ENCODE measurements around the gene ACOT4.
"Not testable (repeated sequence)": the region's sequence is repeated elsewhere in the genome, so short reads cannot be mapped to it uniquely, and the experiment has no call there.

The ACOT4 gene

DNA sequence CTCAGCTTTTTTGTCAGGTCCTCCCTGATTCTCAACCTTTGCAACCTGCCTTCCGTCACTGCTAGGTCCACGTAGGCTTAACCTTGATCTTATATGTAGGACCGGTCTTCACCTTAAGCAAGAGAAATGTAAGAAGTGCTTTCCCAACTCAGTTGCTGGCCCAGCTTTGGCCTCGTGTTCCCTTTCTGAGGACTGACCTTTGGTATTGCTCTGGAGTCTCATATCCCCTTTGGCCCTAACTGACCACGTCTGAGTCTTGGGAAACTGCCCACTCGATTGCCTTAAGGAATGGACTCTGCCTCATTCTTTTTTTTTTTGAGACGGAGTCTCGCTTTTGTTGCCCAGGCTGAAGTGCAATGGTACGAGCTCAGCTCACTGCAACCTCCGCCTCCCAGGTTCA, 28.6 kb downstream of the ACOT4 start:
- H3K36me3 Mint-ChIP-seq (ENCODE audit: insufficient read depth) = peaks cover 2% of the 10 kb centered on the region
- DNase-seq (ENCODE audit: low spot score in 2 of 2) = no peak
- no peak for ATAC-seq (replicated peaks; ENCODE audit: extremely low read depth, poor library complexity, severe bottlenecking)
- H3K4me3 Mint-ChIP-seq = no peak overlapping the region
- H3K27me3 Mint-ChIP-seq = no peaks in the 10 kb centered on the region
- no peak overlapping the region for H3K27ac Mint-ChIP-seq (ENCODE audit: low read depth)
- no peaks in the 10 kb centered on the region for H3K4me1 Mint-ChIP-seq
- H3K9me3 Mint-ChIP-seq = no peaks in the 10 kb centered on the region

DNA sequence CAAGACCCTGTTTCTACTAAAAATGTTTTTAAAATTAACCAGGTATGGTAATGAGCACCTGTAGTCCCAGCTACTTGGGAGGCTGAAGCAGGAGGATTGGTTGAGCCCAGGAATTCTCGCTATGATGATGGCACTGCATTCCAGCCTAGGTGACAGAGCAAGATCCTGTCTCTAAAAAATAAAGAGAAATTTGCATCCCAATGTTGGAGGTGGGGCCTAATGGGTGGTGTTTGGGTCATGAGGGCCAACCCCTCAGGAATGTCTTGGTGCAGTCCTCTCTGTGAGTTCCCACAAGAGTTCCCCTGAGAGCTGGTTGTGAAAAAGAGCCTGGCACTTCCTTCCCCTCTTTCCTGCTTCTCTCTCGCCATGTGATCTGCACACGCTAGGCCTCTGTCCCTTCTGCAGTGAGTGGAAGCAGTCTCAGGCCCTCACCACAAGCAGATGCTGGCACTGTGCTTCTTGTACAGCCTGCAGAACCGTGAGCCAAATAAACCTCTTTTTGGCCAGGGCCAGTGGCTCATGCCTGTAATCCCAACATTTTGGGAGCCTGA, 31.9 kb downstream of the ACOT4 start:
- H3K9me3 Mint-ChIP-seq = no peaks in the 10 kb centered on the region
- H3K27me3 Mint-ChIP-seq = no peaks in the 10 kb centered on the region
- no peaks in the 10 kb centered on the region for H3K36me3 Mint-ChIP-seq (ENCODE audit: insufficient read depth)
- H3K27ac Mint-ChIP-seq (ENCODE audit: low read depth) = no peak overlapping the region
- no peak overlapping the region for H3K4me3 Mint-ChIP-seq
- no peak for ATAC-seq (replicated peaks; ENCODE audit: extremely low read depth, poor library complexity, severe bottlenecking)
- DNase-seq (ENCODE audit: low spot score in 2 of 2) = no peak
- H3K4me1 Mint-ChIP-seq = no peaks in the 10 kb centered on the region

DNA sequence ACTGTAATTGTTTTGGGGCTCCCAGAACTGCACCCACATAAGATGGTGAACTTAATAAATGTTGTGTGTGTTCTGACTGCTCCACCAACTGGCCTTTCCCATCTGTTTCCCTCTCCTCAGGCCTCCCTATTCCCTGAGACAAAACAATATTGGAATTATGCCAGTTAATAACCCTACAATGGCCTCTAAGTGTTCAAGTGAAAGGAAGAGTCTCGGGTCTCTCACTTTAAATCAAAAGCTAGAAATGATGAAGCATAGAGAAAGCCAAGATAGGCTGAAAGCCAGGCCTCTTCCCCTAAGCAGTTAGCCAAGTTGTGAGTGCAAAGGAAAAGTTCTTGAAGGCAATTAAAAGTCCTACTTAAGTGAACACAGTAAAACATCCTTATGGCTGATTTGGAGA, 34.0 kb downstream of the ACOT4 start:
- Mint-ChIP-seq H3K27me3 (peaks cover 7% of the 10 kb centered on the region), H3K4me1 (no peaks in the 10 kb centered on the region), H3K27ac (ENCODE audit: low read depth) (no peak overlapping the region), H3K36me3 (ENCODE audit: insufficient read depth) (no peaks in the 10 kb centered on the region), H3K4me3 (no peak overlapping the region), H3K9me3 (no peaks in the 10 kb centered on the region)
- no peak for ATAC-seq (replicated peaks; ENCODE audit: extremely low read depth, poor library complexity, severe bottlenecking)
- no peak for DNase-seq (ENCODE audit: low spot score in 2 of 2)

DNA sequence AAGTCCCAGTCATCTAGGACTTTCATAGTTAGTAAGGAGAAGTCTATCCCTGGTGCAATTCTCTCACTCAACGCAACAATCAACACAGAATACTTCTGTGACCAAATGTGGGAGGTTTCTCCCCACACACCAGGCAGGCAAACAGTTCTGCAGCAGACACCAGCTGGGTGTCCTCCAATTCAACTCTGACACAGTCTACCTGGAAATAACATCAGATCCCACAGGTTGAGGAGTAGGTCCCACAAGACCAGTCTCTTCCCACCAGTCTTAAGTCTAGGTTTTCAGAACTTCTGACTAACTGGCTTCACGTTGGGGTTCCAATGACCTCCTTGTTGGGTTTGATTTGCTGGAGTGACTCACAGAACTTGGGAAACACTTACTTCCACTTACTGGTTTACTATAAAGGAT, 35.5 kb downstream of the ACOT4 start:
- H3K4me3 Mint-ChIP-seq = no peak overlapping the region
- ATAC-seq (replicated peaks; ENCODE audit: extremely low read depth, poor library complexity, severe bottlenecking) (no peak), DNase-seq (ENCODE audit: low spot score in 2 of 2) (no peak)
- peaks cover 9% of the 10 kb centered on the region for H3K27me3 Mint-ChIP-seq
- H3K9me3 Mint-ChIP-seq = no peaks in the 10 kb centered on the region
- H3K27ac Mint-ChIP-seq (ENCODE audit: low read depth) = no peak overlapping the region
- H3K36me3 Mint-ChIP-seq (ENCODE audit: insufficient read depth) = peaks cover 3% of the 10 kb centered on the region
- no peaks in the 10 kb centered on the region for H3K4me1 Mint-ChIP-seq

DNA sequence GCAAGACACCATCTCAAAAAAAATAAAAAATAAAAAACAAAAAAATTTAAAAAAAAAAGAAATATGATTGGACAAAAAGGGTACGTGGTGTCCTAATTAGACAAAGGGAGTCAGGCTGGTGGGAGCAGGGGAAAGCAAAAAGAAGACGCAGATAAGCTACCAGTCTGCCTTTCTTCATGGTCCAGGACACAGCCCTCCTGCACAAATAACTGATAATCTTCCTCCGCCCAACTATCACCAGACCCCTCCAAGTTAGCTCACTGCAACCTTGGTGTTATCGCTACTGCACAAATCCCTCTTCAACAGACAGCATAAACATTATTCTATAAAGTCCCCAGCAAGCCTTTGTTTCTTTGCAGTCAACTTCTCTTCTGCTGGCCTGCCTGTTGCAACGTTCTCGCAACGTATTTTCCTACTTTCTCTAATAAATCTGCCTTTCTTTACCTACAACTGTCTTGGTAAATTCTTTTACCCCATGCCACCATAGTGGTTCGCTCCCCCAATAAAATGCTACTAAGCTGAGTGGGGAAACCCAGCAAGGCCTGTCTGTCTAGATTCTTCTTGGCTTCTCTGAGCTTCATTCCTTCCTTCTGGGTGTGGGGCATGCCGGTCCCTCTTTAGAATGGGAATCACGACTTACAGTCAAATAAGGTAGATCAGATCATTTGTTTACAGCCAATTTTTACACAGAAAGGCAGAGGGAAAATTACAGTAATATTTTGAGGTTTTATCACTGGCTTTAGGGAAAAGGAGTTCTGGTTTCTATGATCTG, 38.5 kb downstream of the ACOT4 start:
- no peak overlapping the region for H3K4me3 Mint-ChIP-seq
- H3K9me3 Mint-ChIP-seq = no peaks in the 10 kb centered on the region
- DNase-seq (ENCODE audit: low spot score in 2 of 2) (no peak), ATAC-seq (replicated peaks; ENCODE audit: extremely low read depth, poor library complexity, severe bottlenecking) (no peak)
- peaks cover 5% of the 10 kb centered on the region for H3K4me1 Mint-ChIP-seq
- no peak overlapping the region for H3K27ac Mint-ChIP-seq (ENCODE audit: low read depth)
- peaks cover 4% of the 10 kb centered on the region for H3K36me3 Mint-ChIP-seq (ENCODE audit: insufficient read depth)
- H3K27me3 Mint-ChIP-seq = peaks cover 9% of the 10 kb centered on the region

DNA sequence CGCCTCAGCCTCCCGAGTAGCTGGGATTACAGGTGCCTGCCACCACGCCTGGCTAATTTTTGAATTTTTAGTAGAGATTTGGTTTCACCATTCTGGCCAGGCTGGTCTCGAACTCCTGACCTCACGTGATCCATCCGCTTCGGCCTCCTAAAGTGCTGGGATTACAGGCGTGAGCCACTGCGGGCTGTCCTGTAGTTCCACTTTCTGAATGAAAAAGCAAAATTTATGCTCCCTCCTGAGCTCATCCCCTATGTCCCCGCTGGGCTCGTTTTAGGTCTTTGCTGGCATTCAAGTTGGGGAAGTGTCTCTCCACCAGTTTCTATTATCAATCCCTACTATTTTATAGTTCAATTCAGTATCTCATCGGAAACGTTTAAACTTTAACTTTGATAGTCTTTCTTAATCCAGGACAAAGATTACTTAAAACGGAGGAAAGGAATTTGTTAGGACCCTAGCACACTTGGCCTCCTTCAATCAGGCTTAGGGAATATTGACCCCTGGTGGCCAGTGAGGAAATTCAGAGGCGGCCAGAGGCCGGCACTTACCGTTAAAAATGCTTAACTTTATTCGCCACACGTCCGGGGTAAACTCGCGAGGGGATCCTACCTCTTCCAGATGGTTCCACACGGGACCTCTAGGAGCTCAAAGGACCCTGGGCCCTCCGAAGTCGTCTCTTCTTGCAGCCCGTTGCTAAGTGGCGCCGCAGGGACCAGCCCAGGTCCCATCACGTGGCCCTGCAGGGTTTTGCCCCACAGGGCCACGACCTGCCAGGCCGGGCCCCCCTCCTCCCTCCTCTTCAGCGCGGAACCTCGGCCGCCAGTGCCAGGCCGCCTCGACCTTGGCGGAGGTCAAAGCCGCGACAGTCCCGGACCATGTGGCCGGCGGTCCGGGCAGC, 41.7 kb downstream of the ACOT4 start:
- Mint-ChIP-seq H3K4me1 (peaks cover 5% of the 10 kb centered on the region), H3K27ac (ENCODE audit: low read depth) (no peak overlapping the region), H3K4me3 (peak overlapping the region; percentile 63), H3K36me3 (ENCODE audit: insufficient read depth) (peaks cover 4% of the 10 kb centered on the region), H3K9me3 (no peaks in the 10 kb centered on the region), H3K27me3 (peaks cover 9% of the 10 kb centered on the region)
- DNase-seq (ENCODE audit: low spot score in 2 of 2) (peak; percentile 36 to 41), ATAC-seq (replicated peaks; ENCODE audit: extremely low read depth, poor library complexity, severe bottlenecking) (peak; percentile 75)

DNA sequence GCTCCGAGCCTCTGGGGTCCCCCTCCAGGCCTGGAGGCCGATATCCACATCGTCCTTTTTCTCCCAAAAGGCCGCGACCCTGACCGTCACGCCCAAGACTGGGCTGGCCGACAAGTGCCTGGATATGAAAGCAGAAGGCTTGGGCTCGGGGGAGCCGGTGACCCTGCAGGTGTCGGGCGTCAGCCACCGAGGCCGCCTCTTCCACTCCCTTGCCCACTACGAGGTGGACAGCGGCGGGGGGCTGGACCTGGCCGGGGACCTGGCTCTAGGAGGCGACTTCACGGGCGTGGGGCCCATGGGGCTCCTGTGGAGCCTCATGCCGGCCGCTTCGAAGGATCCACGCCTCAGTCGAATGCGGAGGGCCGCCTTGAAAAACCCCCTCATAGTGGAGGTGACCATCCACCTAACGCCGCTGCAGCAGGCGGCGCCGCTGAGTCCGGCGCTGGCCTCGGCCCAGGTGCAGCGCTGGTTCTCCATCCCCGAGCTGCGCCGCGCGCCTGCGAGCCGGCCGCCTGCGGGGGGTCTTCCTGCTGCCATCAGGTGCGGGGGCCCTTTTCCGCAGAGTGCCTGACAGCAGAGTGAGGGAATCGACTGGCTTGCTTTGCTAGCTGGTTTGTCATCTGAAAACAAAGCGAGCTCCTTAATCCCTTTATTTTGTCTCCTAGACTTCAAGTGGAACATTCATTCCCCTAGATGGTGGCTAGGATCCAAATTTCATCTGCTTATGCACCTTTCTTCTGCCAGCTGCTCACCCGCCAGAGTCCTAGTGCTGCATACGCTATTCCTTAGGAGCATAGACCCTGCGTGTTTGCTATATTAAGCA, 42.5 kb downstream of the ACOT4 start:
- DNase-seq (ENCODE audit: low spot score in 2 of 2) = no peak
- peaks cover 5% of the 10 kb centered on the region for H3K4me1 Mint-ChIP-seq
- H3K27me3 Mint-ChIP-seq = peaks cover 9% of the 10 kb centered on the region
- peaks cover 4% of the 10 kb centered on the region for H3K36me3 Mint-ChIP-seq (ENCODE audit: insufficient read depth)
- H3K27ac Mint-ChIP-seq (ENCODE audit: low read depth) = no peak overlapping the region
- peak overlapping the region; percentile 63 for H3K4me3 Mint-ChIP-seq
- no peaks in the 10 kb centered on the region for H3K9me3 Mint-ChIP-seq
- peak; percentile 13 for ATAC-seq (replicated peaks; ENCODE audit: extremely low read depth, poor library complexity, severe bottlenecking)

DNA sequence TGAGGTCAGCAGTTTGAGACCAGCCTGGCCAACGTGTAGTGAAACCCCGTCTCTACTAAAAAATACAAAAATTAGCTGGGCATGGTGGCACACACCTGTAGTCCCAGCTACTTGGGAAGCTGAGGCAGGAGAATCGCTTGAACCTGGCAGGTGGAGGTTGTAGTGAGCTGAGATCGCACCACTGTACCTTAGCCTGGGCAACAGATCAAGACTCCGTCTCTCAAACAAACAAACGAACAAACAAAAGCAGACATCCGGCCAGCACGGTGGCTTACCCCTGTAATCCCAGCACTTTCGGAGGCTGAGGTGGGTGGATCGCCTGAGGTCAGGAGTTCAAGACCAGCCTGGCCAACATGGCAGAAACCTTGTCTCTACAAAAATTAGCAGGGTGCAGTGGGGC, 44.7 kb downstream of the ACOT4 start:
- H3K36me3 Mint-ChIP-seq (ENCODE audit: insufficient read depth); H3K27me3 Mint-ChIP-seq; H3K27ac Mint-ChIP-seq (ENCODE audit: low read depth); ATAC-seq (replicated peaks; ENCODE audit: extremely low read depth, poor library complexity, severe bottlenecking); H3K4me3 Mint-ChIP-seq; H3K9me3 Mint-ChIP-seq; DNase-seq (ENCODE audit: low spot score in 2 of 2); H3K4me1 Mint-ChIP-seq: not testable (repeated sequence)

DNA sequence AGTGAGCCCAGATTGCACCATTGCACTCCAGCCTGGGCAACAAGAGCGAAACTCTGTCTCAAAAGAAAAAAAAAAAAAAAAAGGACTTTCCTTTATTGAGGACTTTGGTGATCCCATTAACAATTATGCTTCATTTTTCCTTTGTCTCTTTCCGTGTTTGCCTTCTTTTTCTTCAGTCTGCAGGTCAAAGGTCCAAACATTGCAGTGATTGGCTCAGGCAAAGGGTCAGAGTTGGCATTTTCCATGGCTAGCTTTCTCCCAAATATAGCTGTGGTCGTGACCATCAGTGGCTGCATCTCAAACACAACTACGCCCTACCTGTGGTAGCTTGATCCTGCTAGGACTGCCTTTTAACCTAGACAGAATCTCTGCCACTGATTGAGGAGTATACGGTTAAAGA, 46.2 kb downstream of the ACOT4 start:
- H3K27me3 Mint-ChIP-seq = no peaks in the 10 kb centered on the region
- no peak overlapping the region for H3K27ac Mint-ChIP-seq (ENCODE audit: low read depth)
- peaks cover 2% of the 10 kb centered on the region for H3K36me3 Mint-ChIP-seq (ENCODE audit: insufficient read depth)
- no peak overlapping the region for H3K4me3 Mint-ChIP-seq
- DNase-seq (ENCODE audit: low spot score in 2 of 2) (no peak), ATAC-seq (replicated peaks; ENCODE audit: extremely low read depth, poor library complexity, severe bottlenecking) (no peak)
- H3K4me1 Mint-ChIP-seq = peaks cover 5% of the 10 kb centered on the region
- H3K9me3 Mint-ChIP-seq = no peaks in the 10 kb centered on the region

DNA sequence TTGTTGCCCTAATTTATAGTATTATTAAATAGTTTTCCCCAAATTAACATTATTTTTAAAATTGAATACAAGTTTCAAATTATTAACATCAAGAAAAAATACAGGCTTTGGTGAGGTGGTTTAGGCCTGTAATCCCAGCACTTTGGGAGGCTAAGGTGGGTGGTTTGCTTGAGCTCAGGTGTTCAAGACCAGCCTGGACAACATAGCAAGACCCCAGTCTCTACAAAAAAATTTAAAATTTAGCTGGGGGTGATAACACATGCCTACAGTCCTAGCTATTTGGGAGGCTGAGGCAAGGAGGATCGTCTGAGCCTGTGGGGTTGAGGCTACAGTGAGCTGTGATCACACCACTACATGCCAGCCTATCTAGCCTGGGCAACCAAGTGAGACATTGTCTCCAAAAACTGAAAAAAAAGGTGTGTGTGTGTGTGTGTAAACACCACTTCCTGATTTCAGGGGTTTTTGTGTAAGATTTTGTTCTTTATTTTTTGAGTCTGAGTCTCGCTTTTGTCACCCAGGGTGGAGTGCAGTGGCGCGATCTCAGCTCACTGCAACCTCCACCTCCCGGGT, 49.2 kb downstream of the ACOT4 start:
- Mint-ChIP-seq H3K27me3 (no peaks in the 10 kb centered on the region), H3K4me3 (no peak overlapping the region), H3K9me3 (no peaks in the 10 kb centered on the region), H3K27ac (ENCODE audit: low read depth) (no peak overlapping the region), H3K4me1 (peaks cover 15% of the 10 kb centered on the region), H3K36me3 (ENCODE audit: insufficient read depth) (peaks cover 7% of the 10 kb centered on the region)
- ATAC-seq (replicated peaks; ENCODE audit: extremely low read depth, poor library complexity, severe bottlenecking) (peak; percentile 44), DNase-seq (ENCODE audit: low spot score in 2 of 2) (no peak)

DNA sequence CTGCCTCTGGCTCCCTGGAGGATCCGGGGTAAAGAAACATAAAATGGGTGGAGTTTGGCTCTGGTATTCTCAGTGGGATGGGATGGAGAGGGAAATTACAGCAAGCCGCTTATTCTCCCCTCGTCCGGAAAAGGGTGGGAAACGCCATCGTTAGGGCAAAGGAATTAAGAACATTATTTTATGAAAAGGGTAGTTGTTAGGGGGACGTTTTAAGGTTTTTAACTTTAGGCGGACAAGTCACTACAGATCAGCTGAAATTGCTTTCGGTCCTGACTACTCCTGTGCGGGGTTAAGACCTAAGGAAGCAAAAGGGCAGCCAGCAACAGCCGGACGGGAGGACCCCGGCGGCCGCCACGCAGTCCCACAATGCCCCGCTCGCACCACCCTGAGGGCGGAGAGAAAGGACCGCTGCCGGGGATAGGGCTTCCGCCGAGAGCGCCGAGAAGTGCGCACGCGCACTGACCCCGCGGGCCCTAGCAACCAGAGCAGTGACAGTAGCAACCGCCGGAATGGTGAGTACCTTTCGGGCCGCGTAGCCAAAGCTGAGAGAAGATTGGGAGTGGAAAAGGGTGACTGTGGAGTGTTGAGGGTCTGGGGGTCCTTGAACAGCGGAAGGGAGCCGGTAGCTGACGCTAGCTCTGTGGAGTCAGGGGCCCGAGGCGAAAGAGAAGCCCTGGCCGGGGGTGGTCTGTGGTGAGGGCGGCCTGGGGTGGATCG, 53.0 kb downstream of the ACOT4 start, which contains the start of gene DNAL1:
Gene DNAL1, plus strand, starts transcription at position 456 of the 717 bp plus-strand sequence. Its CDS starts 54 bp downstream, at position 510.
- peaks cover 15% of the 10 kb centered on the region for H3K4me1 Mint-ChIP-seq
- H3K4me3 Mint-ChIP-seq = peak within 1 kb of the TSS; percentile 93
- peaks cover 7% of the 10 kb centered on the region for H3K36me3 Mint-ChIP-seq (ENCODE audit: insufficient read depth)
- H3K9me3 Mint-ChIP-seq = no peaks in the 10 kb centered on the region
- DNase-seq (ENCODE audit: low spot score in 2 of 2) = peak; percentile 82
- H3K27me3 Mint-ChIP-seq = no peaks in the 10 kb centered on the region
- H3K27ac Mint-ChIP-seq (ENCODE audit: low read depth) = peak within 1 kb of the TSS; percentile 98
- peak; percentile 98 for ATAC-seq (replicated peaks; ENCODE audit: extremely low read depth, poor library complexity, severe bottlenecking)
